Thyroid gland (tissue), 4 donors: ENCODE data around the gene LRMDA.

ENCODE experiments used
- CTCF ChIP-seq, 6 experiments: fragments of 200-600 bp in 3 of 6; fragments of 450-650 bp in 3 of 6; sonication (generic) in 3 of 6; IDR thresholded peaks; one replicate each; pipeline ENCODE4 v1.5.1; 2016 to 2019; ENCODE audit warnings: antibody characterized with exemption in 6 of 6, mild to moderate bottlenecking in 2 of 6, inconsistent platforms in 1 of 6, moderate library complexity in 1 of 6
- POLR2A ChIP-seq, 2 donors: fragments of 450-650 bp; IDR thresholded peaks; one replicate each; pipeline ENCODE4 v1.6.1; 2017; ENCODE audit warnings: antibody characterized with exemption in 2 of 2, mild to moderate bottlenecking in 2 of 2, moderate library complexity in 1 of 2

GRCh38 chr10:75755528-75755927 lies 324.1 kb downstream of the LRMDA start:
- TF ChIP-seq POLR2A (IDR thresholded peaks at IDR 0.05) (no peak), CTCF (IDR thresholded peaks at IDR 0.05) (no peak)
